H1 (cell line): ENCODE results near the gene RPN2. TPM values are rescaled to one million over a fixed set of nuclear protein-coding genes. Genes with fewer than 3 reads are reported as not detected.

Experiments used
- CTCF ChIA-PET: fragments of 300-600 bp; sonication (Branson Sonifier 250); formaldehyde crosslinking; loops from one replicate; lab custom pipeline; 2021; ENCODE audit not compliant: partially characterized antibody; lab: Charles Lee
- POLR2A ChIA-PET: fragments of 300-600 bp; sonication (Branson Sonifier 250); formaldehyde crosslinking; loops from one replicate; lab custom pipeline; 2021; ENCODE audit warnings: inconsistent platforms; ENCODE audit not compliant: partially characterized antibody; lab: Charles Lee
- DNase-seq, 2 experiments: peaks; one replicate each; pipeline versions ENCODE4 v3.0.0 to v3.0.0-alpha.2; 2010 to 2022; ENCODE audit warnings: low spot score in 2 of 2, low read depth in 1 of 2, mixed read lengths in 1 of 2
- FAIRE-seq: peaks from 2 replicates; lab custom pipeline; 2011; peaks lifted over from hg19 to GRCh38; lab: Jason Lieb, UNC
- H2AFZ ChIP-seq: 2 replicates; pipeline ENCODE4 v1.8.1; 2012; ENCODE audit warnings: low read length, inconsistent platforms
- H2AK5ac ChIP-seq: 2 replicates; pipeline ENCODE4 v1.6.1; 2013; ENCODE audit warnings: low read depth, low read length
- H2BK120ac ChIP-seq: replicated peaks from 2 replicates; pipeline ENCODE3; 2013; ENCODE audit warnings: low read depth, low read length, inconsistent platforms
- H2BK12ac ChIP-seq: 2 replicates; pipeline ENCODE4 v1.6.1; 2013; ENCODE audit warnings: low read depth, low read length
- H2BK15ac ChIP-seq: 2 replicates; pipeline ENCODE4 v1.6.1; 2013; ENCODE audit warnings: low read length
- H2BK20ac ChIP-seq: 2 replicates; pipeline ENCODE4 v1.6.1; 2013; ENCODE audit warnings: low read length
- H2BK5ac ChIP-seq: 2 replicates; pipeline ENCODE4 v1.6.1; 2013; ENCODE audit warnings: low read depth, low read length
- H3K14ac ChIP-seq: 2 replicates; pipeline ENCODE4 v1.6.1; 2013; ENCODE audit warnings: inconsistent platforms; ENCODE audit not compliant: insufficient read length
- H3K18ac ChIP-seq: 2 replicates; pipeline ENCODE4 v1.6.1; 2013; ENCODE audit warnings: low read length; ENCODE audit errors: extremely low read depth
- H3K23ac ChIP-seq: 2 replicates; pipeline ENCODE4 v1.6.1; 2013; ENCODE audit warnings: inconsistent platforms; ENCODE audit not compliant: insufficient read length
- H3K23me2 ChIP-seq: 2 replicates; pipeline ENCODE4 v1.6.1; 2013; ENCODE audit warnings: low read depth, low read length
- H3K27ac ChIP-seq: 2 replicates; pipeline ENCODE4 v1.6.1; 2011; ENCODE audit warnings: low read depth, low read length, inconsistent platforms
- H3K27me3 ChIP-seq, 4 experiments: replicated peaks in 1 of 4; 1 replicate in 1 of 4; 2 replicates in 3 of 4; pipeline versions ENCODE4 v1.6.1 to v1.8.1; 2011 to 2013; ENCODE audit warnings: low read length in 3 of 4, mild to moderate bottlenecking in 3 of 4, inconsistent platforms in 2 of 4, mixed read lengths in 2 of 4, moderate library complexity in 1 of 4; ENCODE audit not compliant: control insufficient read depth in 3 of 4, insufficient read depth in 3 of 4; ENCODE audit errors: extremely low read depth in 1 of 4
- H3K36me3 ChIP-seq, 4 experiments: 2 replicates each; pipeline versions ENCODE4 v1.6.1 to v1.8.1; 2011 to 2013; ENCODE audit warnings: mild to moderate bottlenecking in 4 of 4, low read length in 3 of 4, moderate library complexity in 2 of 4, control low read depth in 1 of 4, inconsistent platforms in 1 of 4; ENCODE audit not compliant: insufficient read depth in 4 of 4, control insufficient read depth in 2 of 4
- H3K4ac ChIP-seq: replicated peaks from 2 replicates; pipeline ENCODE3; 2013; ENCODE audit warnings: low read length, low read depth, mixed read lengths, inconsistent platforms; ENCODE audit not compliant: insufficient read length
- H3K4me1 ChIP-seq, 4 experiments: replicated peaks in 1 of 4; 1 replicate in 1 of 4; 2 replicates in 3 of 4; pipeline versions ENCODE4 v1.6.1 to v1.8.1; 2011 to 2013; ENCODE audit warnings: low read length in 3 of 4, inconsistent platforms in 2 of 4, mixed read lengths in 1 of 4; ENCODE audit not compliant: insufficient read depth in 4 of 4, control insufficient read depth in 3 of 4
- H3K4me2 ChIP-seq, 2 experiments: 2 replicates each; pipeline versions ENCODE4 v1.6.1 to v1.8.1; 2011 to 2013; ENCODE audit warnings: low read depth in 2 of 2, low read length in 2 of 2, control low read depth in 1 of 2, inconsistent platforms in 1 of 2, mild to moderate bottlenecking in 1 of 2; ENCODE audit not compliant: insufficient read depth in 1 of 2
- H3K4me3 ChIP-seq, 4 experiments: fragments of 200-600, 300-600 bp in 1 of 4; sonication (generic), shearing (Covaris generic), sonication (Bioruptor Twin) in 1 of 4; 2 replicates each; pipeline versions ENCODE4 v1.5.1 to v1.8.1; 2011 to 2016; ENCODE audit warnings: low read length in 4 of 4, low read depth in 3 of 4, control low read depth in 2 of 4, inconsistent platforms in 2 of 4, mild to moderate bottlenecking in 2 of 4, mixed read lengths in 1 of 4, moderate library complexity in 1 of 4; ENCODE audit not compliant: insufficient read depth in 2 of 4; ENCODE audit errors: extremely low read depth in 1 of 4
- H3K56ac ChIP-seq: replicated peaks from 2 replicates; pipeline ENCODE3; 2013; ENCODE audit warnings: low read depth, mild to moderate bottlenecking, mixed read lengths, low read length, inconsistent platforms; ENCODE audit not compliant: insufficient read length
- H3K79me1 ChIP-seq: 2 replicates; pipeline ENCODE4 v1.6.1; 2013; ENCODE audit warnings: low read depth, low read length, control low read depth
- H3K79me2 ChIP-seq, 2 experiments: 2 replicates each; pipeline versions ENCODE4 v1.6.1 to v1.8.1; 2012 to 2013; ENCODE audit warnings: low read length in 2 of 2, mild to moderate bottlenecking in 2 of 2, inconsistent platforms in 1 of 2; ENCODE audit not compliant: insufficient read depth in 2 of 2, control insufficient read depth in 1 of 2
- H3K9ac ChIP-seq, 4 experiments: replicated peaks in 1 of 4; 1 replicate in 1 of 4; 2 replicates in 3 of 4; pipeline versions ENCODE4 v1.6.1 to v1.8.1; 2011 to 2013; ENCODE audit warnings: low read depth in 3 of 4, low read length in 3 of 4, control low read depth in 2 of 4, mild to moderate bottlenecking in 2 of 4, moderate library complexity in 2 of 4, inconsistent platforms in 1 of 4; ENCODE audit errors: extremely low read depth in 1 of 4
- H3K9me3 ChIP-seq, 2 experiments: 2 replicates each; pipeline versions ENCODE4 v1.6.1 to v1.8.1; 2012 to 2013; ENCODE audit warnings: mild to moderate bottlenecking in 2 of 2, moderate library complexity in 2 of 2, control low read depth in 1 of 2, inconsistent platforms in 1 of 2, low read depth in 1 of 2, low read length in 1 of 2, mixed read lengths in 1 of 2; ENCODE audit not compliant: insufficient read depth in 2 of 2
- H4K20me1 ChIP-seq, 2 experiments: replicated peaks in 1 of 2; 2 replicates each; pipeline versions ENCODE3 to v1.8.1; 2011 to 2013; ENCODE audit warnings: inconsistent platforms in 2 of 2, low read length in 2 of 2, mild to moderate bottlenecking in 1 of 2; ENCODE audit not compliant: insufficient read depth in 2 of 2, control insufficient read depth in 1 of 2
- H4K5ac ChIP-seq: 2 replicates; pipeline ENCODE4 v1.6.1; 2013; ENCODE audit warnings: low read length, low read depth, mixed read lengths, inconsistent platforms; ENCODE audit not compliant: insufficient read length
- H4K8ac ChIP-seq: 2 replicates; pipeline ENCODE4 v1.8.0; 2013; ENCODE audit warnings: mild to moderate bottlenecking, moderate library complexity, low read length, inconsistent platforms; ENCODE audit not compliant: insufficient read depth; ENCODE audit errors: extremely low read depth
- H4K91ac ChIP-seq: replicated peaks from 2 replicates; pipeline ENCODE3; 2013; ENCODE audit warnings: low read length, mixed read lengths, inconsistent platforms; ENCODE audit not compliant: insufficient read length
- ASH2L ChIP-seq: fragments of 200-600, 300-600 bp; sonication (generic); IDR thresholded peaks from one replicate; pipeline ENCODE4 v1.7.1; 2017; ENCODE audit warnings: low read length
- CTBP2 ChIP-seq: IDR thresholded peaks from 2 replicates; pipeline ENCODE4 v1.7.0; 2011; ENCODE audit warnings: borderline replicate concordance, mild to moderate bottlenecking, moderate library complexity, mixed read lengths, low read length; ENCODE audit not compliant: insufficient read depth, insufficient read length
- E2F6 ChIP-seq: IDR thresholded peaks from 2 replicates; pipeline ENCODE4 v1.6.1; 2012; ENCODE audit warnings: inconsistent platforms
- HDAC2 ChIP-seq, 2 experiments: fragments of 300-600 bp in 1 of 2; sonication (generic) in 1 of 2; IDR thresholded peaks; 2 replicates each; pipeline ENCODE4 v1.6.1; 2011 to 2012; ENCODE audit warnings: low read depth in 2 of 2, low read length in 2 of 2, mild to moderate bottlenecking in 2 of 2, moderate library complexity in 2 of 2, borderline replicate concordance in 1 of 2, inconsistent platforms in 1 of 2
- SIRT6 ChIP-seq: IDR thresholded peaks from one replicate; pipeline ENCODE4 v1.7.1; 2012; ENCODE audit warnings: low read length, inconsistent platforms
- SP4 ChIP-seq: IDR thresholded peaks from 2 replicates; pipeline ENCODE4 v1.6.1; 2012; ENCODE audit warnings: low read length, inconsistent platforms
- WGBS, 2 experiments: shearing (Covaris generic) in 1 of 2; methylation state at CpG; one replicate each; pipeline versions ENCODE4 v1.1.6 to v1.1.7; 2013 to 2015; ENCODE audit warnings: low lambda C conversion rate in 2 of 2, mixed read lengths in 2 of 2, inconsistent platforms in 1 of 2, low coverage in 1 of 2, missing lambda C conversion rate in 1 of 2; ENCODE audit not compliant: insufficient replicate concordance in 2 of 2, insufficient coverage in 1 of 2, insufficient read length in 1 of 2; ENCODE audit errors: extremely low coverage in 1 of 2, missing lambda C conversion rate in 1 of 2; 5-methylcytosine and 5-hydroxymethylcytosine counted together
- long read RNA-seq, 2 experiments: library from RNA in 1 of 2; library from capped mRNA in 1 of 2; stranded (forward); transcript quantifications; one replicate each; pipeline ENCODE4 v2.0.0, GENCODE V29; 2021; ENCODE audit warnings: inconsistent platforms in 1 of 2
- polyA minus RNA-seq, 3 experiments: library from RNA; depleted of rRNA, polyadenylated mRNA; stranded (reverse); fragments of >200 nt; gene quantifications; 1 replicate in 2 of 3; 2 replicates in 1 of 3; pipeline ENCODE4 v1.2.3, GENCODE V29; 2011
- polyA plus RNA-seq, 7 experiments: library from polyadenylated mRNA; depleted of rRNA in 3 of 7; stranded (reverse) in 5 of 7; unstranded in 2 of 7; fragments of >200 nt in 5 of 7; fragments of 200-250 nt in 2 of 7; gene quantifications; 1 replicate in 5 of 7; 2 replicates in 1 of 7; 4 replicates in 1 of 7; pipeline versions ENCODE4 v1.2.1 to v1.2.3, GENCODE V29; 2011 to 2013; ENCODE audit warnings: missing spikeins in 2 of 7, mixed read lengths in 2 of 7
- total RNA-seq: library from RNA; stranded (reverse); fragmentation: NEBNext Ultra II Directional; extraction: Animal tissue kit (Norgen Biotek cat#: 25700); gene quantifications from 2 replicates; pipeline ENCODE4 v1.2.1, GENCODE V29; 2021

RPN2 gene
- 226 and 236 TPM in 2 replicates for total RNA-seq
- polyA plus RNA-seq (2011; rRNA removed) = 299 and 379 TPM in 2 replicates
- polyA plus RNA-seq (2011; cell fraction: cytosol; rRNA removed) = 314 TPM
- 372 TPM for polyA plus RNA-seq (2011; cell fraction: nucleus; rRNA removed)
- polyA plus RNA-seq (2012, experiment 1 of 2) = 206 to 251 TPM (median 231 TPM) in 4 replicates
- polyA plus RNA-seq (2012, experiment 2 of 2) = 85.9 TPM
- polyA plus RNA-seq (2013, experiment 1 of 2) = 637 TPM
- 621 TPM for polyA plus RNA-seq (2013, experiment 2 of 2)
- 508 and 613 TPM in 2 replicates for polyA minus RNA-seq (2011; rRNA and poly(A)+ RNA removed)
- polyA minus RNA-seq (2011; cell fraction: cytosol; rRNA and poly(A)+ RNA removed) = 251 TPM
- polyA minus RNA-seq (2011; cell fraction: nucleus; rRNA and poly(A)+ RNA removed) = 176 TPM
- long read RNA-seq, experiment 1, transcript RPN2-201 (17 exons, 2,515 nt) = major isoform, 104 of 301 reads
- long read RNA-seq, experiment 1, partial matches to known transcripts = 150 of 301 reads
- long read RNA-seq, experiment 1, other reads (novel, unspliced or antisense) = 47 of 301 reads
- long read RNA-seq, experiment 2, transcript RPN2-201 (17 exons, 2,515 nt) = major isoform, 218 of 290 reads
- long read RNA-seq, experiment 2, partial matches to known transcripts = 30 of 290 reads
- long read RNA-seq, experiment 2, other reads (novel, unspliced or antisense) = 42 of 290 reads

DNA sequence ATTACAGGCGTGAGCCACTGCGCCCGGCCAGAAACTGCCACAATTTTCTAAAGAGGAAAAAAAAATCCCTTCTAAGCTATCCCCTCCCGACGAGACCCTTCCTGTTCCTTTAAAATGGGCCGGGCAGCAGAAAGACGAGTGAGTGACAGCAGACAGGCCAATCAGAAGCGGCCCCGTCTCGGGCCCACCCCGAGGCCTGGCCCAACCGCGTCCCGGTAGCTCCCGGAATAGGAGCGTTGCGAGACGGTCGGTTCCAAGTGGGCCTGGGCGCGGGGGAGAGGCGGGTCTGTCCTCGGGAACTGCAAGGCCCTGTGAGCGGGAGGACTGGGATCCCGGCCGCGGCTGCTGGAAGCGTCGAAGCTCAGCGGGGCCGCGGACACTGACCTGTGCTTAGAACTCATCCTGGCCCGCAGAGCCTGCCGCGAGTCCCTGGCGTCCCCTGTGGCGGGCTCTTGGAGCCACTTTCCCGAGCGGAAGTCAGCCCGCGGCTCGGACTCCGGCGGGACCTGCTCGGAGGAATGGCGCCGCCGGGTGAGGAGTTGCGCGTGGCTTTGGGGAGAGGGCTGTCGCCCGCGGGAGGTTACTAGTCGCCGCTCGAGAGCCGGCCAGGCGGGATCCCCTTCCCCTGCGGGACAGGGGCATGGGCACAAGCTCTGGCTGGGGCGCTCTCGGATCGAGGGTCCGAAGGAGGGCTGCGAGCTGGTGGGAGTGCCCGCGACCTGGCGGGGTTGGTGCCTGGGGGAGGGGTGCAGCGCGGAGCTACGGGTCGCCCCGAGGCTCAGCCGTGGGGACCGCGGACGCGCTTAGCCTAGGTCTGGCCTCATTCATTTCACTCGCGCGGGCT lies at the start of gene RPN2, which contains the start of gene MROH8:
Gene RPN2, plus strand, starts transcription at position 492 of the 844 bp plus-strand sequence. Its CDS starts 27 bp downstream, at position 519.
Gene MROH8, minus strand, starts transcription at position 710 of the 844 bp plus-strand sequence.
- Histone ChIP-seq H2AK5ac (no peak within 1 kb of the TSS), H4K5ac (peak within 1 kb of the TSS; percentile 91), H3K9ac (peak within 1 kb of the TSS; percentile 96 to 99 (median 98)), H3K4me2 (peak within 1 kb of the TSS; percentile 71 to 79), H3K56ac (peak within 1 kb of the TSS; percentile 97), H4K91ac (peak within 1 kb of the TSS; percentile 98), H3K27ac (peak within 1 kb of the TSS; percentile 98), H3K4me1 (peaks cover 0 to 8% (median 4%) of the 10 kb centered on the region in 4 experiments; a peak in 5 of 7 replicates), H3K4me3 (peak within 1 kb of the TSS; percentile 80 to 97 (median 92)), H2BK5ac (peak within 1 kb of the TSS; percentile 98), H3K79me1 (no peaks in the 10 kb centered on the region), H2AFZ (0 out of 2 replicates have a peak within 1 kb of the TSS, but pooled peaks have one; percentile 6), H4K8ac (peak within 1 kb of the TSS; percentile 99), H4K20me1 (peaks cover 16 to 17% of the 10 kb centered on the region in 2 experiments), H3K18ac (peak within 1 kb of the TSS; percentile 95), H2BK20ac (no peak within 1 kb of the TSS; the same call in 1 of the 2 replicates), H3K23ac (no peak within 1 kb of the TSS), H3K23me2 (peaks cover 3% of the 10 kb centered on the region; the same call in 1 of the 2 replicates), H3K27me3 (no peaks in the 10 kb centered on the region), H2BK15ac (no peak within 1 kb of the TSS), H3K4ac (peak within 1 kb of the TSS; percentile 69), H3K79me2 (peaks cover 30 to 49% of the 10 kb centered on the region in 2 experiments), H2BK120ac (no peak within 1 kb of the TSS), H3K14ac (no peak within 1 kb of the TSS), H2BK12ac (no peak within 1 kb of the TSS), H3K9me3 (no peaks in the 10 kb centered on the region), H3K36me3 (peaks cover under 1 to 11% (median 4%) of the 10 kb centered on the region in 4 experiments; a peak in 6 of 8 replicates)
- CTCF ChIA-PET = interaction anchor here (0.6 to 4.5 kb wide), 9 partner anchors 12 to 146 kb away, joined by 3 to 39 read pairs (median 4); no protein-coding TSS in a partner anchor
- DNase-seq = peak; percentile 91 to 95
- FAIRE-seq = no peak
- POLR2A ChIA-PET = interaction anchor here (0.6 to 3.7 kb wide), 33 partner anchors 10 to 459 kb away, joined by 3 to 57 read pairs (median 4); partner anchors contain the start of gene RBL1
- 2% methylated on average over 75 of the region's 80 CpGs; no CpG with 5 or more reads in 1 of the 2 experiments for WGBS, 2 experiments
- TF ChIP-seq ASH2L (peak; percentile 28), CTBP2 (no peak), HDAC2 (IDR thresholded peaks at IDR 0.05; ENCODE audit: borderline replicate concordance in 1 of 2, low read depth in 2 of 2, low read length in 2 of 2) (0 out of 4 replicates have a peak, but pooled peaks of 1 of the 2 experiments have one; percentile 15), SIRT6 (no peak), SP4 (no peak), E2F6 (0 out of 2 replicates have a peak, but pooled peaks have one; percentile 31)
